Mammary epithelial cell (primary cell): Measurements from ENCODE around the gene TUBA3E.
"Not testable (repeated sequence)": the region's sequence is repeated elsewhere in the genome, so short reads cannot be mapped to it uniquely, and the experiment has no call there.

Experiments
- EZH2 ChIP-seq: IDR thresholded peaks from 2 replicates; pipeline ENCODE4 v1.6.1; 2012; ENCODE audit warnings: low read length, inconsistent platforms, borderline replicate concordance
- TF ChIP-seq, protein P1 (sequence below), 2 donors: IDR thresholded peaks in 1 of 2; conservative IDR thresholded peaks in 1 of 2; 2 replicates each; pipeline ENCODE4 v1.5.1; 2011 to 2012; ENCODE audit warnings: inconsistent platforms in 2 of 2, low read length in 2 of 2, mild to moderate bottlenecking in 2 of 2, control low read depth in 1 of 2, low read depth in 1 of 2; ENCODE audit not compliant: insufficient read depth in 1 of 2; ENCODE audit errors: extremely low read depth in 1 of 2

DNA sequence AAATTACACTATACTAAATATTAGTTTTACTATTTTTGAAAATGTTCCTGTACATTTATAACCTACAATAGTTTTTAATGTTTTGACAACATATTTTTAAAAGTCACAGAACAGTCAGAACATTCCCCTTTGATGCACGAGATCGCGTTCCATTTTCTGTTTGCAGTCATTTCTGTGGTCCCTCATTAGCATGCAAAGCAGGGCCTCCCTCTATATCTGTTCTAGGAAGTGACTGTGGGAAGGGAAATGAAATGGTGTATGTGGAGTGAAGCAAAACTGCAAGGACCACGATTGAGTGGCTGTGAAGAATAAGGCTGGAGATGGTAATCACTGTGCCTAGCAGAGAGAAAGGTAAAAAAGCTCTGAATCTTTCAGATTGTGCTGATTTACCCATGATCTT, 24.3 kb upstream of the TUBA3E start:
- TF ChIP-seq, protein P1, sequence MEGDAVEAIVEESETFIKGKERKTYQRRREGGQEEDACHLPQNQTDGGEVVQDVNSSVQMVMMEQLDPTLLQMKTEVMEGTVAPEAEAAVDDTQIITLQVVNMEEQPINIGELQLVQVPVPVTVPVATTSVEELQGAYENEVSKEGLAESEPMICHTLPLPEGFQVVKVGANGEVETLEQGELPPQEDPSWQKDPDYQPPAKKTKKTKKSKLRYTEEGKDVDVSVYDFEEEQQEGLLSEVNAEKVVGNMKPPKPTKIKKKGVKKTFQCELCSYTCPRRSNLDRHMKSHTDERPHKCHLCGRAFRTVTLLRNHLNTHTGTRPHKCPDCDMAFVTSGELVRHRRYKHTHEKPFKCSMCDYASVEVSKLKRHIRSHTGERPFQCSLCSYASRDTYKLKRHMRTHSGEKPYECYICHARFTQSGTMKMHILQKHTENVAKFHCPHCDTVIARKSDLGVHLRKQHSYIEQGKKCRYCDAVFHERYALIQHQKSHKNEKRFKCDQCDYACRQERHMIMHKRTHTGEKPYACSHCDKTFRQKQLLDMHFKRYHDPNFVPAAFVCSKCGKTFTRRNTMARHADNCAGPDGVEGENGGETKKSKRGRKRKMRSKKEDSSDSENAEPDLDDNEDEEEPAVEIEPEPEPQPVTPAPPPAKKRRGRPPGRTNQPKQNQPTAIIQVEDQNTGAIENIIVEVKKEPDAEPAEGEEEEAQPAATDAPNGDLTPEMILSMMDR (conservative IDR thresholded peaks at IDR 0.05 in 1 of 2, IDR thresholded peaks at IDR 0.05 in 1 of 2; ENCODE audit: extremely low read depth in 1 of 2, insufficient read depth in 1 of 2, low read depth in 1 of 2, low read length in 2 of 2) = not testable (repeated sequence)
- TF ChIP-seq EZH2 = not testable (repeated sequence)
